Sigmoid colon (tissue), 4 donors: ENCODE data around the gene POT1.

Experiments
- EP300 ChIP-seq, 4 donors: sonication (generic); formaldehyde crosslinking; IDR thresholded peaks; one replicate each; pipeline ENCODE4 v1.6.1; 2017; ENCODE audit warnings: antibody characterized with exemption in 4 of 4
- POLR2A ChIP-seq, 2 donors: fragments of 450-650 bp; IDR thresholded peaks; one replicate each; pipeline ENCODE4 v1.6.1; 2016; ENCODE audit warnings: antibody characterized with exemption in 2 of 2, mild to moderate bottlenecking in 2 of 2, moderate library complexity in 2 of 2
- POLR2AphosphoS5 ChIP-seq, 4 donors: sonication (generic); formaldehyde crosslinking; IDR thresholded peaks; one replicate each; pipeline ENCODE4 v1.6.1; 2017; ENCODE audit warnings: antibody characterized with exemption in 4 of 4
- TF ChIP-seq, protein P1 (sequence below), 4 experiments: fragments of 450-650 bp in 3 of 4; fragments of 200-600 bp in 1 of 4; IDR thresholded peaks; one replicate each; pipeline ENCODE4 v1.5.1; 2016 to 2019; ENCODE audit warnings: antibody characterized with exemption in 4 of 4, mild to moderate bottlenecking in 3 of 4, moderate library complexity in 2 of 4

DNA sequence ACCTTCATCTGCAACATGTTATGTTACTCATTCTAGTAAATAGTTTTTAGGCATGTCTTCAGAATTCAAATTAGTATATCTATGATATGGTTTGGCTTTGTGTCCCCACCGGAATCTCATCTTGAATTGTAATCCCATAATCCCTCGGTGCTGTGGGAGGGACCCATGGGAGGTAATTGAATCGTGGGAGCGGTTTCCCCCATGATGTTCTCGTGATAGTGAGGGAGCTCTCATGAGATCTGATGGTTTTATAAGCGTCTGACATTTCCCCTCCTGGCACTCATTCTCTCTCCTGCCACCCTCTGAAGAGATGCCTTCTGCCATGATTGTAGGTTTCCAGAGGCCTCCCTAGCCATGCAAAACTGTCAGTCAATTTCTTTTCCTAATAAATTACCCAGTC lies 143.6 kb downstream of the POT1 start:
- TF ChIP-seq POLR2A (IDR thresholded peaks at IDR 0.05) (no peak), EP300 (IDR thresholded peaks at IDR 0.05) (no peak), POLR2AphosphoS5 (IDR thresholded peaks at IDR 0.05) (no peak)
- TF ChIP-seq, protein P1, sequence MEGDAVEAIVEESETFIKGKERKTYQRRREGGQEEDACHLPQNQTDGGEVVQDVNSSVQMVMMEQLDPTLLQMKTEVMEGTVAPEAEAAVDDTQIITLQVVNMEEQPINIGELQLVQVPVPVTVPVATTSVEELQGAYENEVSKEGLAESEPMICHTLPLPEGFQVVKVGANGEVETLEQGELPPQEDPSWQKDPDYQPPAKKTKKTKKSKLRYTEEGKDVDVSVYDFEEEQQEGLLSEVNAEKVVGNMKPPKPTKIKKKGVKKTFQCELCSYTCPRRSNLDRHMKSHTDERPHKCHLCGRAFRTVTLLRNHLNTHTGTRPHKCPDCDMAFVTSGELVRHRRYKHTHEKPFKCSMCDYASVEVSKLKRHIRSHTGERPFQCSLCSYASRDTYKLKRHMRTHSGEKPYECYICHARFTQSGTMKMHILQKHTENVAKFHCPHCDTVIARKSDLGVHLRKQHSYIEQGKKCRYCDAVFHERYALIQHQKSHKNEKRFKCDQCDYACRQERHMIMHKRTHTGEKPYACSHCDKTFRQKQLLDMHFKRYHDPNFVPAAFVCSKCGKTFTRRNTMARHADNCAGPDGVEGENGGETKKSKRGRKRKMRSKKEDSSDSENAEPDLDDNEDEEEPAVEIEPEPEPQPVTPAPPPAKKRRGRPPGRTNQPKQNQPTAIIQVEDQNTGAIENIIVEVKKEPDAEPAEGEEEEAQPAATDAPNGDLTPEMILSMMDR (IDR thresholded peaks at IDR 0.05): no peak
